Type B pancreatic cell (in vitro differentiated cells): ENCODE data around the gene TMEM108. TPM values are rescaled to one million over a fixed set of nuclear protein-coding genes. Genes with fewer than 3 reads are reported as not detected.

ENCODE experiments used
- DNase-seq: peaks from one replicate; pipeline ENCODE4 v3.0.0; 2021; ENCODE audit warnings: mixed read lengths; ENCODE audit not compliant: unreplicated experiment; ENCODE audit errors: extremely low spot score
- H3K27ac Mint-ChIP-seq: 2 replicates; pipeline ENCODE4 v1.8.0; 2021; ENCODE audit warnings: mild to moderate bottlenecking, mixed read lengths
- H3K27me3 Mint-ChIP-seq: 2 replicates; pipeline ENCODE4 v1.8.0; 2021; ENCODE audit warnings: mixed read lengths
- H3K36me3 Mint-ChIP-seq: 2 replicates; pipeline ENCODE4 v1.8.0; 2021; ENCODE audit warnings: mixed read lengths
- H3K4me1 Mint-ChIP-seq: one replicate; pipeline ENCODE4 v1.8.0; 2021; ENCODE audit warnings: mixed read lengths; ENCODE audit not compliant: unreplicated experiment
- H3K4me3 Mint-ChIP-seq: 2 replicates; pipeline ENCODE4 v1.8.0; 2021; ENCODE audit warnings: mild to moderate bottlenecking, mixed read lengths
- H3K9me3 Mint-ChIP-seq: 2 replicates; pipeline ENCODE4 v1.8.0; 2021; ENCODE audit warnings: mixed read lengths
- total RNA-seq: library from RNA; stranded (reverse); gene quantifications from 2 replicates; pipeline ENCODE4 v1.2.1, GENCODE V29; 2021; ENCODE audit warnings: low replicate concordance
- TF ChIP-seq, protein P1 (sequence below): fragments of 200-600 bp; sonication (generic); conservative IDR thresholded peaks from 2 replicates; pipeline ENCODE4 v1.5.0; 2021; ENCODE audit warnings: antibody characterized with exemption, mild to moderate bottlenecking

TMEM108 gene
- total RNA-seq, 1 donor from 2014 or later: 7.4 TPM

DNA sequence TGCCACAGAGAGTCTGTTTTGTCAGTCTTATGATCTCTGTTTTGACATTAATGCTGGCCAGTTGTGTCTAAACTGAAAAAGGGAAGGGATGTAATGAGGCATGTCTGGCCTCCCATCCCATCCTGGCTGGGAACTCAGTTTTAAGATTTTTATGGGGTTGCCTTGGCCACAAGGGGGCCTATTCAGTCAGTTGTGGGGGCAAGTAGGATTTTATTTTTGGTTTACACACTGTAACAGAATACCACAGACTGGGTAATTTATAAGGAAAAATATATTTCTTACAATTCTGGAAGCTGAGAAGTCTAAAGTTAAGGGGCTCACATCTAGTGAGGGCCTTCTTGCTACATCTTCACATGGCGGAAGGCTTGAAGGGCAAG, 129.8 kb downstream of the TMEM108 start:
- Mint-ChIP-seq H3K36me3 (no peaks in the 10 kb centered on the region), H3K27me3 (no peaks in the 10 kb centered on the region), H3K4me3 (no peak overlapping the region), H3K4me1 (no peaks in the 10 kb centered on the region), H3K9me3 (no peaks in the 10 kb centered on the region), H3K27ac (no peak overlapping the region)
- no peak for DNase-seq
- TF ChIP-seq, protein P1, sequence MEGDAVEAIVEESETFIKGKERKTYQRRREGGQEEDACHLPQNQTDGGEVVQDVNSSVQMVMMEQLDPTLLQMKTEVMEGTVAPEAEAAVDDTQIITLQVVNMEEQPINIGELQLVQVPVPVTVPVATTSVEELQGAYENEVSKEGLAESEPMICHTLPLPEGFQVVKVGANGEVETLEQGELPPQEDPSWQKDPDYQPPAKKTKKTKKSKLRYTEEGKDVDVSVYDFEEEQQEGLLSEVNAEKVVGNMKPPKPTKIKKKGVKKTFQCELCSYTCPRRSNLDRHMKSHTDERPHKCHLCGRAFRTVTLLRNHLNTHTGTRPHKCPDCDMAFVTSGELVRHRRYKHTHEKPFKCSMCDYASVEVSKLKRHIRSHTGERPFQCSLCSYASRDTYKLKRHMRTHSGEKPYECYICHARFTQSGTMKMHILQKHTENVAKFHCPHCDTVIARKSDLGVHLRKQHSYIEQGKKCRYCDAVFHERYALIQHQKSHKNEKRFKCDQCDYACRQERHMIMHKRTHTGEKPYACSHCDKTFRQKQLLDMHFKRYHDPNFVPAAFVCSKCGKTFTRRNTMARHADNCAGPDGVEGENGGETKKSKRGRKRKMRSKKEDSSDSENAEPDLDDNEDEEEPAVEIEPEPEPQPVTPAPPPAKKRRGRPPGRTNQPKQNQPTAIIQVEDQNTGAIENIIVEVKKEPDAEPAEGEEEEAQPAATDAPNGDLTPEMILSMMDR: no peak

DNA sequence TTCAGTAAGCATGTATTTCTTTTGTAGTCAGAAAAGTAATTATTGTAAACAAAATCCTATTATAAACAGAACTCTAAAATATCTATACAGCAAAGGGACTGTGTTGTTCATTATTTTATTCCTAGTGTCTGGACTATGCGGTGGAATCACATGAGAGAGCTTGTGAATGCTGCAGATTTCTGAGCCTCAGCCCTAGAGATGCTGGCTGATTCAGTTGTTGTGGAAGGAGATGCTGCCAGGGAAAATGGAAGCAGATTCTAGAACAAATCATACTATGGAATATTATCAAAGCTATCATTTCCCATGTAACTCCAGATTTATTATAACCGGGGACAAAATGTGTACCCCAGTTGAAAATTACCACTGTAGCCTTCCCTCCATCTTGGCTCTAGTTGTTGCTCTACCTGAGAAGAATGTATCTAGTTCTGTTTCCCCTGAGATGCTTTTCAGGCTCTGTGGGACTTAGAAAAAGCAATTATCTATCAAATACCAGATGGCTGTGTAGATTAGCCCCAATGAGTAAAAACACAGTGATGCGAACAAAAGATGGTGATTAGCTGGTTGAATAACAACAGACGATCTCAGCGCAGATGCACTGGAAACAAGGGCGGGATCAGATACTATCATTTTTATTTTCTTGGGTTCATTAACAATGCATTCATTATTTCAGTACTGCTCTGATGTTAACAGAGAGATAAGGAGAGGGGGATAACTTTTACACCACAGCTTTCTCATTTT, 131.3 kb downstream of the TMEM108 start:
- Mint-ChIP-seq H3K4me3 (no peak overlapping the region), H3K27ac (no peak overlapping the region), H3K4me1 (no peaks in the 10 kb centered on the region), H3K9me3 (no peaks in the 10 kb centered on the region), H3K27me3 (no peaks in the 10 kb centered on the region), H3K36me3 (no peaks in the 10 kb centered on the region)
- no peak for DNase-seq
- TF ChIP-seq, protein P1: no peak

DNA sequence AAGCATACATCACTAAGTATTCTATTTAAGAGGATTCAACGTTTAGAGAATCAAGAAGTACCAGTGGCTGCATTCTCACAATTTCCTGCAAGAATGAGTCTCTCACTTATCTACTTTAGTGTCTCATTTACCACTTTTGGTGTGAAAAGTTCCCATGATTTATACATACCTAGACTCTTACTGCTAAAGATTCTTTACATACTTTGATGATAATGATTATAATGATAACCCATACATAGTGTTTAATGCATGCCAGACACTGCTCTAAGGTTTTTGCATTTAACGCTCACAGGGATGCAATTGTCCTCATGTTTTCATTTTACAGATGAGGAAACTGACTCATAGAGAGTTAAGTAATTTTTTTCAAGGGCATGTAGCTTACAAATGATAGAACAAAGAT, 133.6 kb downstream of the TMEM108 start:
- H3K27ac Mint-ChIP-seq: no peak overlapping the region
- no peaks in the 10 kb centered on the region for H3K27me3 Mint-ChIP-seq
- no peaks in the 10 kb centered on the region for H3K9me3 Mint-ChIP-seq
- TF ChIP-seq, protein P1: no peak
- no peak for DNase-seq
- H3K36me3 Mint-ChIP-seq: no peaks in the 10 kb centered on the region
- no peak overlapping the region for H3K4me3 Mint-ChIP-seq
- H3K4me1 Mint-ChIP-seq: no peaks in the 10 kb centered on the region

DNA sequence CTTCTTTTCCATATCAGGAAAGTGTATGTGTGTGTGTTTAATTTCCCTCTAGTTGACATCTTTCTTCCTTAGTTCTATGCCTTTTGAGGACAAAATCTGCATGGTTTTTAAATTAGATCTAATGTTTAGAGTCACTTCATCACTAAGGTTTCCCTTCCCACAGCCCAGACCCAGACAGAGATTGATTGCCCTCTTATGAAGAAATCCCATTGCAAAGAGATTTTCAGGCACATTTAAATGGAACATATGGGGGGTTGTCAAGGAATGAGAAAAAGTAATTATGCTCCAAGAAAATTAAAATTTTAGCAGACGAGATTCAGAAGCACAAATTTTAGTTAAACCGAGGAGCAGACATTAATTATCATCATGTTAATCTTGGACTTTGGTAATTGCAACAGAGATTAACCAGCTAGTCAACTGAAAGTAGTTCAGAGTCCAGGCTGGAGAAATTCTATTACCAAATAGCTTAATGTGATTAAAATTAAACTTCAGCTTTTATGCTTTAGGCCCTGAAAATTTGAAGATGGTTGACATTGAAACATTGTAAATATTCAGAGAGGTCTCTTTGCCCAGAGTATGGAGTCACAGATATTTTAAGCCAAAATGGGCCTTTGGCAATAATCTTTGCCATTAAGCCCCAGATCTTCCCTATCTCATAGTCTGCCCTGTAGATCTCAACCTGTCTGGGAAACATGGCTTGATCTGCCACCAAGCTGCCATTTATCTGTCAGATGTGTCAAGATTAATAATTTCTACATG, 143.4 kb downstream of the TMEM108 start:
- H3K27me3 Mint-ChIP-seq: no peaks in the 10 kb centered on the region
- no peaks in the 10 kb centered on the region for H3K36me3 Mint-ChIP-seq
- TF ChIP-seq, protein P1: no peak
- no peaks in the 10 kb centered on the region for H3K9me3 Mint-ChIP-seq
- H3K4me1 Mint-ChIP-seq: no peaks in the 10 kb centered on the region
- DNase-seq: no peak
- H3K27ac Mint-ChIP-seq: no peak overlapping the region
- no peak overlapping the region for H3K4me3 Mint-ChIP-seq

DNA sequence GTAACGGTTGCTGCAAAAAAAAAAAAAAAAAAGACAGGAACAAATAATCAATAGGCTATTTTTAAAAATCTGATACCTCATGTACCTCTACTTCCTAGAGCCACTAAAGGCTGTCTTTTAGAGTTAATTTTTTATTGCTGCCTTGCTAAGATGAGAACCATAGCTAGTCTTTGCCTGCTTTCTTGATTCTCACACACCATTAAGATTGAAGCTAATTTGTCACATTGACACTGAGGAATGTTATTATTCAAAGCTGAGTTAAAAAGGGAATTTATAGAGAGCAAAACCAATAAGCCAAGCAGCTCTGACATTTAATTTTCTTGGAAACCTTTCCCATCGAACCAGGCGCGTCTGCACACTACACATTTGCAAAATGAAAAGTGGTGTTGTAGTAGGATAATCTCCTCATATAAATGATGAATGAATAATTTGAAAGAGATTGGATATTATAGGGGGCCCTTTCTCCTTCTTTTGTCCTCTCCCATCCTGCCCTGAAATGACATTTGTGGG, 149.7 kb downstream of the TMEM108 start:
- Mint-ChIP-seq H3K9me3 (no peaks in the 10 kb centered on the region), H3K4me1 (no peaks in the 10 kb centered on the region), H3K27me3 (no peaks in the 10 kb centered on the region), H3K36me3 (no peaks in the 10 kb centered on the region), H3K4me3 (no peak overlapping the region), H3K27ac (no peak overlapping the region)
- no peak for DNase-seq
- TF ChIP-seq, protein P1: no peak
